CD4-positive, alpha-beta T cell treated with Interleukin-17A for 1 hour (primary cell): Measurements from ENCODE around the gene F8A1.
"Not testable (repeated sequence)": the region's sequence is repeated elsewhere in the genome, so short reads cannot be mapped to it uniquely, and the experiment has no call there.

ENCODE experiments used
- DNase-seq: peaks from one replicate; pipeline ENCODE4 v3.0.0-alpha.2; 2020

The F8A1 gene

GRCh38 chrX:154886069-154886788 is at the start of gene F8A1:
F8A1 (plus strand) TSS chrX:154886355; CDS start chrX:154886375, 20 bp downstream.
- DNase-seq = peak; percentile 50

GRCh38 chrX:154840856-154841255 is 45.3 kb upstream of the F8A1 start:
- peak; percentile 57 for DNase-seq

- DNase-seq = no peak
Observed at GRCh38 chrX:154850957-154851611, 35.1 kb upstream of the F8A1 start.

DNA sequence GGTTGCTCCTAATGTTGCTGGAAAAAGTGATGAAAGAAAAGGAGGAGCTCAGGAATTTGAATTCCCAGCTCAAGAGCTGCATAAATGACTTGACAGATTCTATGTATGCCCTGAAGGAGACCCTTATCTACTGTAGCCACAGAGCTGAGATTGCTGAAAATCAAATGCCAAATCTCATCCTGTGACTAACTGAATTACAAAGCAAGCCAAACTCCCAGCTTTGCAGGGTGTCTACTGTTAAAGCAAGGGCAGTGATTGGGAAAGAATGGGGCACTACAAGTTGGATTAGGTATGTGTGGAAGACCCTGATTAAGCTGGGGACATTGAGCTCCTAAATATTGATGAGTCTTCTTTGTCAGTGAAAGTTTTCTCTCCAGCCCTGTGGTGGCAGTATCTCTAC is 30.9 kb upstream of the F8A1 start:
- DNase-seq = no peak

GRCh38 chrX:154868522-154868921 is 17.6 kb upstream of the F8A1 start:
- not testable (repeated sequence) for DNase-seq

GRCh38 chrX:154873329-154873728 is 12.8 kb upstream of the F8A1 start:
- DNase-seq = no peak

DNA sequence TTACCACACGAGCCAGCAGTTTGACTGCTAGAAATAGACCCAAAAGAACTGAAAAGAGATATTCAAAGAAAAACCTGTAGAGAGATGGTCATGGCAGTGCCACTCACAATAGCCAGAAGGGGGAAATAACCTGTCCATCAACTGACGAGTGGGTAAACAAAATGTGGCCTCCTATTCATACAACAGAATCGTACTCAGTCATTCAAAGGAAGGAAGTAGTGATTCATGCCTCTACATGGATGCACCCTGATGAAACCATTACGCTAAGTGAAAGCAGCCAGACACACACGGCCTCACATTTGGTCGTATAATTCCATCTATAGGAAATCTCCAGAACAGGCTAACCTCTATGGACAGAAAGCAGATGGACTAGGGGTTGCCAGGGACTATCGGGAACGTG is 2.1 kb upstream of the F8A1 start:
- not testable (repeated sequence) for DNase-seq

DNA sequence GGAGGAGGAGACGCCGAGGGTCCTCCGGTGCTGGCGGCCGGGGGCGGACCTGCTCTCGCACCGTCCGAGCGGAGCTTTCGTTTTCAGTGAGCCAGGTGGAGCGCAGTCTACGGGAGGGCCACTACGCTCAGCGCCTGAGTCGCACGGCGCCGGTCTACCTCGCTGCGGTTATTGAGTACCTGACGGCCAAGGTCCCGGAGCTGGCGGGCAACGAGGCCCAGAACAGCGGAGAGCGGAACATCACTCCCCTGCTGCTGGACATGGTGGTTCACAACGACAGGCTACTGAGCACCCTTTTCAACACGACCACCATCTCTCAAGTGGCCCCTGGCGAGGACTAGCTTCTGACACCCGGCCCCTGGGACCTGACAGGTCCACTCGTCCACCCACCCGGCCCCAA is 1.1 kb upstream of the F8A1 start:
- not testable (repeated sequence) for DNase-seq

- DNase-seq = peak; percentile 1
Observed at GRCh38 chrX:154885549-154885948, 606 bp upstream of the F8A1 start.

DNA sequence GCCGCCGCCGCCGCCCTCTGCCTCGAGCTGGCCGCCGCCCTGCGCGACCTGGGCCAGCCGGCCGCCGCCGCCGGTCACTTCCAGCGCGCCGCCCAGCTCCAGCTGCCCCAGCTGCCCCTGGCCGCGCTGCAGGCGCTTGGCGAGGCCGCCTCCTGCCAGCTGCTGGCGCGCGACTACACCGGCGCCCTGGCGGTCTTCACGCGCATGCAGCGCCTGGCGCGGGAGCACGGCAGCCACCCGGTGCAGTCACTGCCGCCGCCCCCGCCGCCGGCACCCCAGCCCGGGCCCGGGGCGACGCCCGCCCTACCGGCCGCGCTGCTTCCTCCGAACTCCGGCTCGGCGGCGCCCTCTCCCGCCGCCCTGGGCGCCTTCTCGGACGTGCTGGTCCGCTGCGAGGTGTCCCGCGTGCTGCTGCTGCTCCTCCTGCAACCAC is 650 bp downstream of the F8A1 start:
- not testable (repeated sequence) for DNase-seq

- DNase-seq = no peak
Observed at GRCh38 chrX:154890990-154891639, 5.0 kb downstream of the F8A1 start.

DNA sequence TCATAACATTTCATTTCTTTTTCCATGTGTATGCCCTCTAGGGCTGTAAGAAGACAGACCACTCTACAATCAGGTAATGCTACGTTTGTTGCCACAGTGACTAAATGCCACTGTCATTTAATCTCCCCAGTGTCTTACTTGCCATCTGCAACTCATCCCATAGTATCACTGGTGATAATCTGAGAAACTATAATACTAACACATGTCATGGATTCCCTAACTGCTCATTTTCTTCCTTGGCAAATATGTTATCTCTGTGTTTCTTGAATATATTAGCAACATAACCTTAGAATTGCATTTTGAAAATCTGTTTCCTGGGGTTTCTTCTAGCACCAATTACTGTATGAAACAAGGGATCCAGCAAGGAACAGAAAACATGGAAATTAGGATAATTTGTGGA is 6.1 kb downstream of the F8A1 start:
- no peak for DNase-seq

DNA sequence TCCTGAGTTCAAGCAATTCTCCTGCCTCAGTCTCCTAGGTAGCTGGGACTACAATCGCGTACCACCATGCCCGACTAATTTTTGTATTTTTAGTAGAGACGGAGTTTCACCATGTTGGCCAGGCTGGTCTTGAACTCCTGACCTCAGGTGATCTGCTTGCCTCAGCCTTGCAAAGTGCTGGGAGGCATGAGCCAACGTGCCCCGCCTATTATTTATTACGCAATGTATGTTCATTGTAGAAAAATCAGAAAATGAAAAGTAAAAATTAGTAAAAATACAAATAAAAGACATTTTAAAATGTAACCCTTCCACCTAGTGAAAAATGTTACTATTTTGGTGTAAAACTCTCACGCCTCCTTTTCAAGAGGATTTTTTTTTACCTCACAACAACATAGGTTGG is 14.2 kb downstream of the F8A1 start:
- no peak for DNase-seq

DNA sequence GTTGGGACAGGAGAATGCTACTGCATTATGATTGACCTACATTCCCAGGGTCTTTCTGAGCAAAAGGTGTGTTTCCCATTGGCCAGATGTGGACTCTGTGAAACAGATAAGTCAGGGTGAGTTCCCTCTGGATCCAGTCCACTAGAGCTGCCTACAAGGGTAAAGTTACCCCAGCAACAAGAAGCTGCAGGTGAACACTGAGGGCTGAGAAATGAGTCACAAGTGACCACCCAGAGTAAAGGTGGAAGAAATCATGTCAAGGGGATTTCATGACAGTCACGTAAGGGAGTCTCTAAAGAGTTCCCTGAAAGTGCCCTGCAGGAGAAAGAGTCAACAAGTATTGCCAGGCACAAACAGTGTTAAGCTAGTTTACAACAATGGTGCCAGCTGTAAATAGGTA is 16.3 kb downstream of the F8A1 start:
- no peak for DNase-seq

- no peak for DNase-seq
Observed at GRCh38 chrX:154908821-154909220, 22.7 kb downstream of the F8A1 start.

DNA sequence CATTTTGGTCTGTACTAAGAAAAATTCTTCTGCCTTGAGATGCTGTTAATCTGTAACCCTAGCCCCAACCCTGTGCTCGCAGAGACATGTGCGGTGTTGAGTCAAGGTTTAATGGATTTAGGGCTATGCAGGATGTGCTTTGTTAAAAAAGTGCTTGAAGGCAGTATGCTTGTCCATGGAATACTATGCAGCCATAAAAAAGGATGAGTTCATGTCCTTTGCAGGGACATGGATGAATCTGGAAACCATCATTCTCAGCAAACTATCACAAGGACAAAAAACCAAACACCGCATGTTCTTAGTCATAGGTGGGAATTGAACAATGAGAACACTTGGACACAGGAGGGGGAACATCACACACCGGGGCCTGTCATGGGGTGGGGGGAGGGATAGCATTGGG is 23.9 kb downstream of the F8A1 start:
- DNase-seq = not testable (repeated sequence)

DNA sequence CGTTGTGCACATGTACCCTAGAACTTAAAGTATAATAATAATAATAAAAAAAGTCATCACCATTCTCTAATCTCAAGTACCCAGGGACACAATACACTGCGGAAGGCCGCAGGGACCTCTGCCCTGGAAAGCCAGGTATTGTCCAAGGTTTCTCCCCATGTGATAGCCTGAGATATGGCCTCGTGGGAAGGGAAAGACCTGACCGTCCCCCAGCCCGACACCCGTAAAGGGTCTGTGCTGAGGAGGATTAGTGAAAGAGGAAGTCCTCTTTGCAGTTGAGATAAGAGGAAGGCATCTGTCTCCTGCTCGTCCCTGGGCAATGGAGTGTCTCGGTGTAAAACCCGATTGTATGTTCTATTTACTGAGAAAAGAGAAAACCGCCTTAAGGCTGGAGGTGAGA is 24.4 kb downstream of the F8A1 start:
- DNase-seq = not testable (repeated sequence)

DNA sequence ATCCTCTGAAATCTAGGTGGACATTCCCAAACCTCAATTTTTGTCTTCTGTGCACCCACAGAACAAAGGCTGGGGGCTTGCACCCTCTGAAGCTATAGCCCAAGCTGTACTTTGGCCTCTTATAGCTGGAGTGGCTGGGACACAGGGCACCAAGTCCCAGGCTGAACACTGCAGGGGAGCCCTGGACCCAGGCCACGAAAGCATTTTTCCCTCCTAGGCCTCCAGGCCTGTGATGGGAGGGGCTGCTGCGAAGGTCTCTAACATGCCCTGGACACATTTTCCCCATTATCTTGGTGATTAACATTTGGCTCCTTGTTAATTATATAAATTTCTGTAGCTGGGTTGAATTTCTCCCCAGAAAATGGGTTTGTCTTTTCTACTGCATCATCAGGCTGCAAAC is 27.9 kb downstream of the F8A1 start:
- DNase-seq = no peak

GRCh38 chrX:154918060-154918483 is 31.9 kb downstream of the F8A1 start:
- DNase-seq = peak; percentile 46

- not testable (repeated sequence) for DNase-seq
Observed at GRCh38 chrX:154924771-154925170, 38.6 kb downstream of the F8A1 start.
